DMS114 treated with DMSO at 0.1 percent for 48 hours (cell line): Measurements from ENCODE around the gene SIT1.
"Not testable (repeated sequence)": the region's sequence is repeated elsewhere in the genome, so short reads cannot be mapped to it uniquely, and the experiment has no call there.

Source experiments
- DNase-seq: peaks from one replicate; lab custom pipeline; 2025; ENCODE audit not compliant: unreplicated experiment; lab: John Stamatoyannopoulos, UW

The SIT1 gene

GRCh38 chr9:35638751-35639150 lies 12.0 kb downstream of the SIT1 start:
- DNase-seq = not testable (repeated sequence)

DNA sequence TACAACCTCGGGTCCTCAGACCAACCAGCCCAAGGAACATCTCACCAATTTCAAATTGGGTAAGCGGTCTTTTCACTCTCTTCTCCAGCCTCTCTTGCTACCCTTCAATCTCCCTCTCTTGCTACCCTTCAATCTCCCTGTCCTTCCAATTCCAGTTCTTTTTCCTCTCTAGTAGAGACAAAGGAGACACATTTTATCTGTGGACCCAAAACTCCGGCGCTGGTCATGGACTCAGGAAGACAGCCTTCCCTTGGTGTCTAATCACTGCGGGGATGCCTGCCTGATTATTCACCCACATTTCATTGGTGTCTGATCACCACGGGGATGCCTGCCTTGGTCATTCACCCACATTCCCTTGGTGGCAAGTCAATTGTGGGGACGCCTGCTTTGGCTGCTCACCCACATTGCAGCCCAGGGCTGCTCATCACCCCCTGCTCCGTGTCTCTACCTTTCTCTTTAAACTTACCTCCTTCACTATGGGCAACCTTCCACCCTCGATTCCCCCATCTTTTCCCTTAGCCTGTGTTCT lies 13.2 kb downstream of the SIT1 start:
- not testable (repeated sequence) for DNase-seq

- DNase-seq = not testable (repeated sequence)
Measured at GRCh38 chr9:35636877-35637246, 13.9 kb downstream of the SIT1 start.

GRCh38 chr9:35636135-35636876 lies 14.4 kb downstream of the SIT1 start:
- no peak for DNase-seq

DNA sequence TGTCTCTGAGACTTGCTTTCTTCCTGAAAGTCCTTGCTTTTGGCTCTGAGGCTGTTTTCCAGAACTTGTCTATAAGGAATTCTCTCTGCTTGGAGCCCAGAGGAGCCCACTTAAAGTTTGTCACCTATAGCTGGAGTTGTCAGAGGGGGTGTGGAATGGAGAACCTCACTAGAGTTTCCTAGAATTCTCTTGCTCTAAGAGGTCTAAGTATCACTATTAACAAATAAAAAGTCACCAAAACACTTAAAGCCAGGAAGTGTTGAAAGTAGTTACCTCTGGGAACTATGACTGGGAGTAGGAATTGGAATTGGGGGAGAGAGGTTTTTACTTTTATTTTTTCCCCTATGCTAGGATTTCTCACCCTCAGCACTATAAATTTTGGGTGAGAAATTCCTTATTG lies 15.0 kb downstream of the SIT1 start:
- no peak for DNase-seq

DNA sequence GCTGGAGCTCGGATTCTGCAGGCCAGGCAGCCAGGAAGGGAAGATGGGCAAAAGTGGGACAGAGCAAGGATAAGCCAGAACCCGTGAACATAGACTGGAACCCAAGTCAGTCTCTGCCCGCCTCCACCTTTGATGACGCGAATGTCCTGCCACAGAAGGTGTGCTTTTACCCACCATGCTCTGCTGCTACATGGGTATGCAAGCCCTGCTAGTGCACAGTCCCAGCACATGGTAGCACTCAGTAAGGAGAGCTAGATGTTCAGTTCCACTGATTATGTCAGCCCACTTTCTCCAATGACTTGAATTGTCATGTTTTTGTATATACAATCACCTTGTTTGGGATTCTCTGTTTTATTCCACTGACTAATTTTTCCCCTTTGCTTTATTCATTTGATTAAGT lies 21.1 kb downstream of the SIT1 start:
- no peak for DNase-seq

- DNase-seq = no peak
Measured at GRCh38 chr9:35628389-35628991, 22.2 kb downstream of the SIT1 start.

DNA sequence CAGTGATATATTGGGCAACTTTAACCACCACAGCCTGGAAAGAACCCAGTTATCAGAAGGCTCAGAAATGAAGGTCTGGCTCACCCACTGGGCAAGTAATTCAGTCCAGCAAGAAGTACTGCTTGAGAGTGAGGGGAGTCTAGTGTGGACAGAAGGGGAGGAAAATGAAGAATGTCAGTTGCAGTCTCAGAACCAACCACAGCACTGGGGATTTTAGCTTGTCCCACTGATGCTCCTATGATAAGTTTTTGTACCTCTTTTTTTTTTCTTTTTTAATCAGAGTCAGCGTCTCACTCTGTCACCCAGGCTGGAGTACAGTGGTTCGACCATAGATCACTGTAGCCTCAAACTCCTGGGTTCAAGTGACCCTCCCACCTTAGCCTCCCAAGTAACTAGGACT lies 23.2 kb downstream of the SIT1 start:
- no peak for DNase-seq

DNA sequence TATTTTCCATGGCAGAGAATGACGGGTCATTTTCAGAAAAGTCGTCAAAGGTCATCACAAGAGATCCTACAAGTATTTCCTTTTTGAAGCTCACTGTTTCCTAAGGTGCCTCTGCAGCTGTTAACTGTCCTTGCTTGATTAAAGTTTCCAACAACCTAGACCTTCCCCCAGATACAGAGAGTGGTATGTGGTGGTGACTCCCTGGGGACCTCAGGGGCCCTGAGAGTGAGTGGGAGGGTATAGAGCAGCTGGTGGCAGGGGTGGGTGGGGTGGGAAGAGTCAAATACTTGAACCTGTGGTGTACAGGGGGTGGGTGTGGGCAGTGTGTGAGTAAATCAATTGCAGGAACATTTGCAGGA lies 31.0 kb downstream of the SIT1 start:
- DNase-seq = no peak

DNA sequence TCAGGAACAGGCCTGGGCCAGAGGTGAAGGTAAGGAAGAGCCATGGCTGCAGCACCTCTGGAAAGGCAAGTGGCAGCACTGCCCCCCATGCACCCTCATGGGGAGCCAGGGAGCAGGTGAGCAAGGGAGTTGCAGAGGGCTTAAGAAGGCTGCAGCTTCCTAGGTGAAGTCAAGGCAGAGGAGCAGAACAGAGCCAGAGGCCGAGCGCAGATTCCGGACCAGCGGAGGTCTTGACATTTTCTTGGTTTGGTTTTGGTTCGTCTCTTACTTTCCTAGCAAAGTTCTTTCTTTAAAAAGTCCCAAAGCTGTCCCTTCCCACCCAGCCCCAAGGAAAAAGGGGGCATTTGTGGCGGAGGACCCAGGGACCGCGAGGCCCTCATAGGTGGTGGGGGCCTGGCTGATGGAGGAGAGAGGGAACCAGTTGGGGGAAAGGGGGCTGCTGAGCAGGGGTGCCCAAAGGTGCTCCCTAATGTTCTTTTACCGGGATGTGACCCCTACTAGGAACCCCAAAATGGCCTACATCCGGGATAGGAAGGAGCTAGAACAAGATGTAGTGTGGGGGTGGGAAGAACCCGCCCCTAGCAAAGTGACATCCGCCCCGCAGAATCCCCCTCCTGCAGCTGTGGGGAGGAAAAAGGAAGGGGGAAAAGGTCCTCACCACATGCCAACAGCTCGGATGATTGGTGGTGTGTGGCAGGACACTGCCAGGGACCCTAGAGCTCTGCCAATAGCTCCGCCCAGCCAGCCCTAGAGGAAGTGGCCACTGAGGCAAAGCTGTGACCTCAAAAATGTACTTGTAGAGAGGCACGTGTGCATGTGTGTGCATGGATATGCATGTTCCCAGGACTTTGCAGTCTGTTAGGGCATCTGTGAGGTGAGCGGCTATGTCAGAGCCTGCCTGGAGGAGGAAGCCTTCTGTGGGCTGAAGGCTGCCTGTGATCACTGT lies 31.6 kb downstream of the SIT1 start:
- DNase-seq = no peak

- no peak for DNase-seq
Measured at GRCh38 chr9:35618325-35618727, 32.4 kb downstream of the SIT1 start, which contains the start of gene CD72. Gene CD72 (minus strand): TSS chr9:35618413. CDS start chr9:35618303, 110 bp downstream.

DNA sequence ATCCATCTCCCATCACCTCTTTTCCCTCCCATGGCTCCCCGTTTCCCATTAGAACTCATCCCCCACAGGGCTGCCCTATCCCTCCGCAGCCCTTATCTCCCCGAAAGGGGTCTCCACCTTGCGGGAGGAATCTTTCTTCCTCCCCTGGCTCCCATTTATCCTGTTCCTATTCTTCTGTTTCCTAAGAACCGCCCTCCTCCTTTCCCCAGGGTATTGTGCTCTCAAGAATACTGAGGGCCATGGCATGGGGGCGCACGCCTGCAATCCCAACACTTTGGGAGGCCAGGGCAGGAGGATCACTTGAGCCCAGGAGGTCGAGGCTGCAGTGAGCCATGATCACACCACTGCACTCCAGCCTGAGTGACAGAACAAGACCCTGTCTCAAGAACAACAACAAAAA lies 33.2 kb downstream of the SIT1 start:
- no peak for DNase-seq

- DNase-seq = no peak
Measured at GRCh38 chr9:35616681-35617459, 33.9 kb downstream of the SIT1 start.

DNA sequence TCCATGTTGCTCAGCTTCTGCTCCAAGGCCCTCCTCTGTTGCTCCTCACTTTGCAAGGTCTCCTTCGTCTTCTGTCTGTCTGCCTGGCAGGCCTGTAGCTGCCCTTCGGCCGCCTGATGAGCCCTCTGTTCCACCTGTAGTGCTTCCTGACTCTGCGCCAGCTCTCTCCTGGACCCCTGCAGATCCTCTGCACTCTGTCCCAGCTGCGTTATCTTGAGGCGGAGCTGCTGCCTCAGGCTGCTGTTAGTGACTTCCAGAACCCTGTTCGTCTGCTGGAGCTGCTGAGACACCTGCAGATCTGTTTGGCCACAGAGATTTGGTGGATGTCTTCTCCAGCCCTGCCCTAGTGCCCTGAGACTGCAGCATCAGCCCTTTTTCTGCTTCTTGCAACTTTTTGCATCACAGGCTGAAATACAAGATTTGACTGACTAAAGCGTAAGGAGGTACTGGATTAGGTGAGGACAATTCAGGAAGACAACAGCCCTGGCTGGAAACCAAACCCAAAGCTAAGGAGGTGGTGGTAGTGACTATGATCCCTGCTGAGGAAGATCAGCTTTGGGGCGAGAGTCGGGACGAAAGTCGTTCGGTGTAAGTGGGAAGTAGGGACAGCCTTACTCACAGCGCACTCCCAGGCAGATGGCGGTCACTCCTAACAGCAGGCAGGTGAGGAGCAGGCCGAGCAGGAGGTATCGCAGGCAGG lies 34.6 kb downstream of the SIT1 start:
- no peak for DNase-seq

GRCh38 chr9:35612843-35613242 lies 37.9 kb downstream of the SIT1 start:
- no peak for DNase-seq

GRCh38 chr9:35612066-35612465 lies 38.7 kb downstream of the SIT1 start:
- not testable (repeated sequence) for DNase-seq

DNA sequence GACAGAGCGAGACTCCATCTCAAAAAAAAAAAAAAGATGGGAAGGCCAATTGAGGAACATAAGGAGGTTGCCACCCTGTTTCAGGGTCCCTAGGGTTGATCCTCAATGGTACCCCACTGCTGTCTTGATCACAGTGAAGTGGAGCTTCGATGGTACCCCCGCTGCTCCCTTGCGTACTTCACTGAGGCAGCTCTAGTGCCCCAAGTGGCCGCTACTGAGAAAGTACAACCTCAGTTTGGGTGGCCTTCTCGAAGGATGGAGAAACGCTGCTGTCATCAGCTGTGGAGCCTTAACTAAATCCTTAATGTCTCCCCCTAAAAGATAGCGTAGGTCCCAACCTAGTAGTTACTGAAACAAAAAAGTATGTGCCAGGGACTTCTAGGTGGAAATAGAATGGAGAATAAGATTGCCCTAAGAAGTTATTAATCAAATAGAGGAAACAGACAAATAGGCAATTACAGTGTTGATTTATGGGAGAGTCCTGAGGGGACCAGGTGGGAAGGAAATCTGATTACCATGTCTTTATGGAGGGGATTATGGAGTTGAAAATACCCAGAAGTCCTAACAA lies 39.4 kb downstream of the SIT1 start:
- peak; percentile 6 for DNase-seq

DNA sequence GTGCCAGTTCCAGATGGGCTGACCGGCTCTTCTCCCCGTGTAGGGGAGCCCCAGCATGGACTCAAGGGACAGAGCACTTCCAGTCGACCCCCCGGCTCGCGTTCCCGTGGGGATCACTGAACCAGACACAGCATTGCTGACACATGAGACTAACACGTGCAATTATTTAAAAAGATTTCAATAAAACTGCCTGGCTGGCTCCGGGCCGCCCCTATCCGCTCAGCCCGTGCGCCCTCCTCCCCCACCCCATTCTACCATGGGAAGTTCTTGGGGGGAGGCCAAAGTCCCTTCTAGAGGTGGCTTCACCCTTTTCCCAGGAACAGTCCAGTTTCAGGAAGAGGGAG lies 40.9 kb downstream of the SIT1 start:
- no peak for DNase-seq

- DNase-seq = no peak
Measured at GRCh38 chr9:35609001-35609819, 41.5 kb downstream of the SIT1 start.
